ENCODE data around the gene CYP4F22.
"Not testable (repeated sequence)": the region's sequence is repeated elsewhere in the genome, so short reads cannot be mapped to it uniquely, and the experiment has no call there.

CYP4F22 gene

GRCh38 chr19:15488489-15489226 is 19.7 kb upstream of the CYP4F22 start:
- DNase-seq (ENCODE audit: low spot score) = peak; percentile 11

DNA sequence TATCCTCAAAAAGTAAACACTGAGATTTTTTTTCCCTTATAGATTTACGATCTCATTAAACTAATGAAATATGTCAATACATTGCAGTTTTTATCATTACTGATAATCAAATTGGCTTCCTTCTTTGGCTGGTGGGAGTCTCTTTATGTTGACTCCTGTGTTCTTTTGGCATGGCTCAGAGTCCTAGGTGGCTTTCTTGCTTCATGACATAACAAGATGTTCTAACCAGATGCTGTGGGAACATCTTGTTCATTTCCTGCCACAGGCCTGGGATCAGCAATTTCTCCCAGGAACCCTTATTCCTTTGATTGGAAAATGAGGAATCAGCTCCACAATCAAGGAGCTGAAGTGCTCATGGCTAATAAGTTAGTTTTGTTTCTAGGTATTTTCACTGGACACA is 13.2 kb upstream of the CYP4F22 start:
- DNase-seq (ENCODE audit: low spot score) = no peak

- DNase-seq (ENCODE audit: low spot score) = no peak
Observed at GRCh38 chr19:15498156-15498858, 10.0 kb upstream of the CYP4F22 start.

GRCh38 chr19:15498910-15499309 is 9.4 kb upstream of the CYP4F22 start:
- DNase-seq (ENCODE audit: low spot score) = peak; percentile 7

DNA sequence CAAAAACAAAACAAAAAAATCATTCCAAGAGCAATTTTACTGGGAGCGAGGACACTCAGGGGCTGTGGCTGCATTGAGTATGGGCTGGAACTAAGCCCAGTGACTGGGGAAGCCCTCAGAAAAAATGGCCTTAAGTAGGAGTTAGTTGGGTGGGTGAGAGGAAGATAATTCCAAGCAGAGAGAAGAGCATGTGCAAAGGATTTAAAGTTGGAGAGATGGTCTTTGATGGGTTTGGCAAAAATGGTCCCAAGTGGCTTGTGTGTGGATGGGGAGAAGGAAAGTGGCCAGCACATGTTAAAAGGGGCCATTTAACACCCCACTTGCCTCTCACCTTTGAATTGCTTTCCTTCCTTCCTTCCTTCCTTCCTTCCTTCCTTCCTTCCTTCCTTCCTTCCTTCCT is 6.7 kb upstream of the CYP4F22 start:
- DNase-seq (ENCODE audit: low spot score) = no peak

GRCh38 chr19:15502264-15502663 is 6.1 kb upstream of the CYP4F22 start:
- DNase-seq (ENCODE audit: low spot score) = no peak

GRCh38 chr19:15506074-15506571 is 2.2 kb upstream of the CYP4F22 start:
- DNase-seq (ENCODE audit: low spot score) = no peak

- DNase-seq (ENCODE audit: low spot score) = no peak
Observed at GRCh38 chr19:15507068-15508034, 974 bp upstream of the CYP4F22 start.

DNA sequence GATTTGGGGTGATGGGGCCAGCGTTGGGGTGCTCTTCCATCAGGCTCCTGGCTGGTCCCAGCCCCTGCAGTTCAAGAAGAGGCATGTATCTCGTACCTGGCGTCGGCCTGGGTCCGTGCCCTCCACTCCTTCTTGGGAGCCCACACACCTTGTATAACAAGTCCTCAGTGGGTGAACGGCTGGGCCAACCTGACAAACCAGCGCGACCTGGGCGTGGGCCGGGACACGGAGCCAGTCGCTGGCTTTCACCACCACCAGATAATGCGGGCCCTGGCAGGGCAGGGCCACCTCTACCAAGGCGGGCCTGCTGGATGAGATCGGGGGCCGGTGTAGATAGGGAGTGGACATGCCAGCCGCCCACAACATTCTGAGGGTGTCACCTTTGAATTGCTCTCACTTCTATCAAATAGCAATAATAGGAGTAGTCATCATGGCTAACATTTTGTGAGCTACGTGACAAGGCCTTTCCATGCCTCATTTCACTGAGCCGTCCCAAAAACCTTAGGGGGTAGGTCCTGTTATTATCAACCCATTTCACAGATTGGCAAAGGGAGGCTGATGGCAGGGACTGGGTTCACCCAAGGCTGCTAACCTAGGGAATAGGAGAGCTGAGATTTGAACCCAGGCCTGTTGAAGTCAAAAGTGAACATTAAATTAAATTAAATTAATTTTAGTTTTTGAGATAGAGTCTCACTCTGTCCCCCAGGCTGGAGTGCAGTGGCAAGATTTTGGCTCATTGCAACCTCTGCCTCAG is 3.5 kb downstream of the CYP4F22 start:
- no peak for DNase-seq (ENCODE audit: low spot score)

DNA sequence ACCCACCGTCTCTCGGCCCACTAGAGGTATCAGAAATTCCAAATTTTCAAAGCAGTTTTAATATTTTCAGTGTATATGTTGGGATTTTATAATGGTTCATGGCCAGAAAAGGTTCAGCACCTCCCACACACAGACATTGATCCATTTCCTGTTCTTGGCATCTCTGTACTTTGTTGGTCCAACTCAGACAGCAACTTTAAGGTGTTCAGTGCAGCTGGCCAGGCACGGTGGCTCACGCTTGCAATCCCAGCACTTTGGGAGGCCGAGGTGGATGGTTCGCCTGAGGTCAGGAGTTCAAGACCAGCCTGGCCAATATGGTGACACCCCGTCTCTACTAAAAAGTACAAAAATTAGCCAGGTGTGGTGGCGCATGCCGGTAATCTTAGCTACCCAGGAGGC is 6.9 kb downstream of the CYP4F22 start:
- not testable (repeated sequence) for DNase-seq (ENCODE audit: low spot score)

- DNase-seq (ENCODE audit: low spot score) = no peak
Observed at GRCh38 chr19:15516363-15516762, 8.0 kb downstream of the CYP4F22 start.

DNA sequence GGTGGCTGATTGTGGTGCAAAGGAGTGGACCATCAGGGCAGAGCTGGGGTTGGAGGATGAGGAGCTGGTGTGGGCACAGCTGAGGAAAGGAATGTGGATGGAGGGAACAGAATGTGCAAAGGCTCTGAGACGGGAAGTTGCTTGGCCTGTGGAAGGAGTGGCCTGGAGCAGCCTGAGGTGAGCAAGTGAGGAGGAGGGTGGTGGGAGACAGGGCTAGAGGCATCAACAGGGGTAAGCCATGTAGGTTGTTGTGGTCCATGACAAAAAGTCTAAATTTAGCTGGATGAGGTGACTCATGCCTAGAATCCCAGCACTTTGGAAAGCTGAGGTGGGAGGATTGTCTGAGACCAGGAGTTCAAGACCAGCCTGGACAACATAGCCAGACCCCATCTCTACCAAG is 9.5 kb downstream of the CYP4F22 start:
- no peak for DNase-seq (ENCODE audit: low spot score)

DNA sequence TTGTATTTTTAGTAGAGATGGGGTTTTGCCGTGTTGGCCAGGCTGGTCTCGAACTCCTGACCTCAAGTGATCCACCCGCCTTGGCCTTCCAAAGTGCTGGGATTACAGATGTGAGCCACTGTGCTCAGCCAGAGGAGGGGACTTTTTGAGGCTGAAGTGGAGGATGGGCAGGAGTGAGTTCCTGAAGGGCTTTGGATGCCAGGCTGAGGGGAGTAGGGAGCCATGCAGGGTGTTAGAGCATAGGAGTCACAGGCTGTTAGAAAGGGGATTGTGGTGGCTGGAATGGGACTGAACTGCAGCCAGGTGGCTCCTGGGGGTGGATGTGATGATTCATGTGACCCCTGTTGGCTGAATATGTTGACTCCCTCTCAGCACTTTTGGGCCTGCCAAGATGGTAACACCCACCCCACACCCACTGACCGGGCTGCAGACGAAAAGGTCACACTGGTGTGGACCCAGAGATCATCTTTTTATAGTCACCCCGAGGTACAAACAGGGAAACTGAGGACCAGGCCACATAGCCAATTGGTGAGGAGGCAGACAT is 11.2 kb downstream of the CYP4F22 start:
- no peak for DNase-seq (ENCODE audit: low spot score)

DNA sequence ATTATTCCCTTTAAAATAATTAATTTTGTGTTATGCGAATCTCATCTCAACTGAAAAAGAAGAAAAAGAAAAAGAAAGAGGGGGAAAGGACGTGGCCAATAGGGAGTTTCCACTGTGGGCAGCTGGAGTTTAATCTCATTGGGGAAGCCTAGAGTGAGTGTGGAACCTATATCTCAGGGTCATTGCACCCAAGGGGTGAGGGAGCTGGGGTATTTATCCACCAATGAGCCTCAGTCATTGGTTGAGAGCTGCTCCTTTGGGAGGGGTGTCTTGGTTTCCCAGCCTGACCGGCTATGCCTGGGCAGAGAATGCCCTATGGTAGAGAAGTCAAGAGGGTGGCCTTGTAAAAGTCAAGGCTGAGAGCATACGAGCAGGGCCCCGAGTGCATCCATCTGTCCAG is 16.5 kb downstream of the CYP4F22 start:
- DNase-seq (ENCODE audit: low spot score) = no peak

DNA sequence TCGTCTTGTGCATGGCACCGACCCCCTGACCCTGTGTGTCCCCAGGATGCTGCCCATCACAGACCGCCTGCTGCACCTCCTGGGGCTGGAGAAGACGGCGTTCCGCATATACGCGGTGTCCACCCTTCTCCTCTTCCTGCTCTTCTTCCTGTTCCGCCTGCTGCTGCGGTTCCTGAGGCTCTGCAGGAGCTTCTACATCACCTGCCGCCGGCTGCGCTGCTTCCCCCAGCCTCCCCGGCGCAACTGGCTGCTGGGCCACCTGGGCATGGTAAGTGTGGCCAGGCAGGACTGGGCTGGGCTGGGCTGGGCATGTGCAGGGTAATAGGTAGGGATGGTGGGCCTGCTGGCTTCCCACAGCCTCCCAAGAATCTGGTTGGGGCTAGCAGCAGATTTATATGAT is 17.0 kb downstream of the CYP4F22 start:
- DNase-seq (ENCODE audit: low spot score) = no peak

- no peak for DNase-seq (ENCODE audit: low spot score)
Observed at GRCh38 chr19:15526408-15526807, 18.1 kb downstream of the CYP4F22 start.

DNA sequence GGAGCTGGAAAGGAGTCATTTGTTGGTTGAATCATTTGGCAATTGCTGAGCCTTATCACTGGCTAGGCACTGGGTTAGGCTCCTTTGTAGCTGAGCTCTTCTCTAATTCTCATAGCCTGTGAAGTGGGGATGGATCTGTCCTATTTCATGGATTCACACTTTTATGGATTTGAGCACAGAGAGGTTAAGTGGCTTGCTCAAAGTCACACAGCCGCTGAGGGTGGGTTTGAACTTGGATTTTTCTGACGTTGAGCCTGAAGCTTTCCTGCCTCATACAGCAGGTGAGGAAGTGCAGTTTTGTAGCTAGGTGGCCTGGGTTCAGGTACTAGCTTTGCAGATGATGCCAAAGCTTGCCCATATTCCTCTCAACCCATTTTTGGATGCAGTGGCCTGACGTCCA is 19.4 kb downstream of the CYP4F22 start:
- DNase-seq (ENCODE audit: low spot score) = no peak

GRCh38 chr19:15529774-15530372 is 21.5 kb downstream of the CYP4F22 start:
- no peak for DNase-seq (ENCODE audit: low spot score)

DNA sequence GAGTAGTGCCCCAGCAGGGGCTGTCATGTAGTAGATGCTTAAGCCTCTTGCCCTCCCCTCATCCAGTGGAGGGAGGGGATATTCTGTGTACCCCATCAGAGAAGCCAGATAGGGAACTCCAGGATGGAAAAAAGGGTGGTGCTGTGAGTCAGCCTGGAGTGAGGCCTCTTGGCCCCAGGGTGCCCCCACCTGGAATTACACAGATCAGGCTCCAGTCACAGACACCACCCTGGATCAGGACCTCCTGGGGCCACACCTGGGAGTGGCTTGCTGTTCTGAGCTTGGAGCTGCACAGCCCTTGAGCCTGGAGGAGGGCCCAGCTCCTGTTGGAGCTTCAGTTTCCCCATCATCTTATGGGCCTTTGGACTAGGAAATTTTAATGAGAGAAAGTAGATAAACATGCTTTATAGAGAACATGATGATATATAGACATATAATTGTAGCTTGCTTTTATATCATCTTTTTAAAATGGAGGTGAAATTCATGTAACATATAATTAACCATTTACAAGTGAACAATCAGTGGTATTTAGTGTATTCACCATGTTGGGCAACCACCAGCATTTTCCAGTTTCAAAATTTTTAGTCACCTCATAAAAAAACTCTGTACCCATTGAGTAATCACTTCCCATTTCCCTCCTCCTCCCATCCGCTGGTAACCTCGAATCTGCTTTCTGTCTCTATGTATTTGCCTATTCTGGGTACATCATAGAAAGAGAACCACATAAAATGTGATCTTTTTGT is 24.6 kb downstream of the CYP4F22 start:
- DNase-seq (ENCODE audit: low spot score) = no peak

GRCh38 chr19:15533522-15533830 is 25.2 kb downstream of the CYP4F22 start:
- DNase-seq (ENCODE audit: low spot score) = not testable (repeated sequence)
